H9 (cell line): ENCODE results near the gene RRBP1. TPM values are rescaled to one million over a fixed set of nuclear protein-coding genes. Genes with fewer than 3 reads are reported as not detected.

ENCODE experiments used
- DNase-seq: peaks from one replicate; pipeline ENCODE4 v3.0.0-alpha.2; 2017
- H2AFZ ChIP-seq: one replicate; pipeline ENCODE4 v1.6.1; 2013; ENCODE audit warnings: mild to moderate bottlenecking, low read length, control low read depth, moderate library complexity
- H2AK5ac ChIP-seq: 2 replicates; pipeline ENCODE4 v1.6.1; 2013; ENCODE audit warnings: low read length, control low read depth, mixed read lengths; ENCODE audit not compliant: insufficient read length
- H2BK120ac ChIP-seq: one replicate; pipeline ENCODE4 v1.6.1; 2013; ENCODE audit warnings: low read depth, mild to moderate bottlenecking, low read length, control low read depth, inconsistent platforms; ENCODE audit not compliant: poor library complexity, severe bottlenecking
- H2BK12ac ChIP-seq: 2 replicates; pipeline ENCODE4 v1.6.1; 2013; ENCODE audit warnings: low read length, control low read depth, mixed read lengths, low read depth; ENCODE audit not compliant: insufficient read length
- H2BK15ac ChIP-seq: 2 replicates; pipeline ENCODE4 v1.6.1; 2013; ENCODE audit warnings: low read depth, low read length, control low read depth
- H2BK20ac ChIP-seq: one replicate; pipeline ENCODE4 v1.6.1; 2013; ENCODE audit warnings: low read depth, mild to moderate bottlenecking, low read length, control low read depth, inconsistent platforms; ENCODE audit not compliant: poor library complexity, severe bottlenecking
- H2BK5ac ChIP-seq: 2 replicates; pipeline ENCODE4 v1.6.1; 2013; ENCODE audit warnings: low read length, control low read depth, mixed read lengths; ENCODE audit not compliant: insufficient read length
- H3K14ac ChIP-seq: 2 replicates; pipeline ENCODE4 v1.6.1; 2013; ENCODE audit warnings: low read length, control low read depth; ENCODE audit not compliant: insufficient read depth
- H3K18ac ChIP-seq: 2 replicates; pipeline ENCODE4 v1.6.1; 2013; ENCODE audit warnings: low read depth, mild to moderate bottlenecking, mixed read lengths, low read length, control low read depth; ENCODE audit not compliant: insufficient read length
- H3K23ac ChIP-seq: 2 replicates; pipeline ENCODE4 v1.6.1; 2013; ENCODE audit warnings: low read length, control low read depth, mixed read lengths, low read depth; ENCODE audit not compliant: insufficient read length
- H3K23me2 ChIP-seq: 2 replicates; pipeline ENCODE4 v1.6.1; 2013; ENCODE audit warnings: low read depth, mild to moderate bottlenecking, mixed read lengths, low read length, control low read depth; ENCODE audit not compliant: insufficient read length, poor library complexity, severe bottlenecking
- H3K27ac ChIP-seq: 2 replicates; pipeline ENCODE4 v1.5.1; 2013; ENCODE audit warnings: low read length, control low read depth, mixed read lengths, low read depth; ENCODE audit not compliant: insufficient read length
- H3K27me3 ChIP-seq: 2 replicates; pipeline ENCODE4 v1.6.1; 2013; ENCODE audit warnings: low read length, control low read depth, inconsistent platforms; ENCODE audit not compliant: insufficient read depth
- H3K4ac ChIP-seq: 2 replicates; pipeline ENCODE4 v1.6.1; 2013; ENCODE audit warnings: low read depth, mild to moderate bottlenecking, control low read depth, inconsistent platforms, low read length, moderate library complexity
- H3K4me1 ChIP-seq: 2 replicates; pipeline ENCODE4 v1.6.1; 2013; ENCODE audit warnings: low read length, control low read depth, inconsistent platforms; ENCODE audit not compliant: insufficient read depth
- H3K4me2 ChIP-seq: 2 replicates; pipeline ENCODE4 v1.6.1; 2013; ENCODE audit warnings: low read length, control low read depth, mixed read lengths; ENCODE audit not compliant: insufficient read length, insufficient read depth
- H3K56ac ChIP-seq: 2 replicates; pipeline ENCODE4 v1.6.1; 2013; ENCODE audit warnings: low read depth, mild to moderate bottlenecking, mixed read lengths, low read length, control low read depth; ENCODE audit not compliant: insufficient read length
- H3K79me1 ChIP-seq: 2 replicates; pipeline ENCODE4 v1.6.1; 2013; ENCODE audit warnings: low read depth, mild to moderate bottlenecking, moderate library complexity, low read length, control low read depth, inconsistent platforms; ENCODE audit not compliant: insufficient read depth, poor library complexity, severe bottlenecking
- H3K79me2 ChIP-seq: 2 replicates; pipeline ENCODE4 v1.6.1; 2013; ENCODE audit warnings: low read length, control low read depth, inconsistent platforms; ENCODE audit not compliant: insufficient read depth
- H3K9ac ChIP-seq: 2 replicates; pipeline ENCODE4 v1.6.1; 2013; ENCODE audit warnings: low read length, control low read depth, mixed read lengths; ENCODE audit not compliant: insufficient read length; ENCODE audit errors: extremely low read depth
- H3K9me3 ChIP-seq: one replicate; pipeline ENCODE4 v1.6.1; 2013; ENCODE audit warnings: low read depth, low read length, inconsistent platforms; ENCODE audit not compliant: control insufficient read depth
- H3T11ph ChIP-seq: one replicate; pipeline ENCODE4 v1.6.1; 2013; ENCODE audit warnings: mild to moderate bottlenecking, low read length, control low read depth, inconsistent platforms
- H4K20me1 ChIP-seq: one replicate; pipeline ENCODE4 v1.6.1; 2013; ENCODE audit not compliant: control insufficient read depth, insufficient read length, insufficient read depth
- H4K5ac ChIP-seq: 2 replicates; pipeline ENCODE4 v1.6.1; 2013; ENCODE audit warnings: low read depth, mild to moderate bottlenecking, mixed read lengths, low read length, control low read depth; ENCODE audit not compliant: insufficient read length
- H4K8ac ChIP-seq: replicated peaks from 2 replicates; pipeline ENCODE4 v1.6.1; 2013; ENCODE audit warnings: low read length, control low read depth, mixed read lengths, low read depth; ENCODE audit not compliant: insufficient read length
- H4K91ac ChIP-seq: 2 replicates; pipeline ENCODE4 v1.6.1; 2013; ENCODE audit warnings: low read depth, mild to moderate bottlenecking, moderate library complexity, mixed read lengths, low read length, control low read depth; ENCODE audit not compliant: insufficient read length
- H3K27ac Mint-ChIP-seq, 3 experiments: 2 replicates in 2 of 3; 3 replicates in 1 of 3; pipeline ENCODE4 v1.8.0; 2020 to 2021; ENCODE audit warnings: mixed read lengths in 3 of 3, mild to moderate bottlenecking in 1 of 3, moderate library complexity in 1 of 3
- H3K27me3 Mint-ChIP-seq: 2 replicates; pipeline ENCODE4 v1.8.0; 2021; ENCODE audit warnings: low read depth, mild to moderate bottlenecking, moderate library complexity, mixed read lengths
- H3K36me3 Mint-ChIP-seq, 3 experiments: 2 replicates in 2 of 3; 3 replicates in 1 of 3; pipeline ENCODE4 v1.8.0; 2020 to 2021; ENCODE audit warnings: low read depth in 3 of 3, mixed read lengths in 3 of 3; ENCODE audit not compliant: insufficient read depth in 1 of 3
- H3K4me1 Mint-ChIP-seq, 2 experiments: 2 replicates each; pipeline ENCODE4 v1.8.0; 2020; ENCODE audit warnings: mixed read lengths in 2 of 2
- H3K4me3 Mint-ChIP-seq, 2 experiments: 2 replicates in 1 of 2; 3 replicates in 1 of 2; pipeline ENCODE4 v1.8.0; 2020 to 2021; ENCODE audit warnings: mild to moderate bottlenecking in 2 of 2, mixed read lengths in 2 of 2, moderate library complexity in 1 of 2
- H3K9me3 Mint-ChIP-seq, 2 experiments: 2 replicates in 1 of 2; 3 replicates in 1 of 2; pipeline ENCODE4 v1.8.0; 2020; ENCODE audit warnings: mild to moderate bottlenecking in 2 of 2, mixed read lengths in 2 of 2, moderate library complexity in 1 of 2
- WGBS: extraction: QIAGEN DNeasy Blood & Tissue Kit; methylation state at CpG from one replicate; pipeline ENCODE4 v1.1.7; 2013; ENCODE audit warnings: missing lambda C conversion rate, low lambda C conversion rate, mixed read lengths; ENCODE audit not compliant: insufficient read length; ENCODE audit errors: extremely low coverage; 5-methylcytosine and 5-hydroxymethylcytosine counted together
- total RNA-seq: library from RNA; stranded (reverse); gene quantifications from 2 replicates; pipeline ENCODE4 v1.2.1, GENCODE V29; 2021
- TF ChIP-seq, protein P1 (sequence below): fragments of 200-600 bp; sonication (generic); conservative IDR thresholded peaks from 3 replicates; pipeline ENCODE4 v1.8.0; 2021; ENCODE audit warnings: antibody characterized with exemption, mild to moderate bottlenecking

The RRBP1 gene
- total RNA-seq, 1 experiment from 2014 or later: 97.8 TPM

DNA sequence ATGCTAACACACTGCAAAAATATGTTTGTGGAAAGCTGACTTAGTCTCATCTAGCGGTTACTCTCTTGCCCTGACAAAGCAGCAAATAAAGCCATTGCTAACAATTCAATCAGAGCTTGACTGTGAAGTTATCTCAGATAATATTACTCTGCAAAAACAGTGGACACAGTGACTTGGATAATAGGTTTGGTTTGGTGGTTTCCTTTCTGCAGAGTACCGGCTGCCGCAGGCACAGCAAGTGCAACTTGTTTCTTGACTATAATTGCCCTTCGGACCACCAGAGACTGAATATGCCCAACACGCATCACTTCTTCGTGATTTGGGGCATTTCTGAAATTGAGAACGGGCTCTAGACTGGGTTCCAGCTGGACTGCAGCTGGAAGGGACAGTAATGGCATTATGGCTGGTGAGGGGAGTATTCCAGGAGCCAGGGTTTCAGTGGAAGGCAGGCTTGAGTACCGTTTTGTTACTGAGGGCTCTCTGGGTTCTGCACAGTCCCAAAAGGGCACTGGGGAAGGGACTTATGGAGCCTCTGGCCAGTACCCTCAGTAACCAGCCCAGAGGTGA lies 72.1 kb downstream of the RRBP1 start:
- H3K56ac ChIP-seq: no peak overlapping the region
- H2BK15ac ChIP-seq: no peak overlapping the region
- no peak overlapping the region for H3T11ph ChIP-seq
- H2BK5ac ChIP-seq: no peak overlapping the region
- H3K14ac ChIP-seq: no peak overlapping the region
- no peak overlapping the region for H3K4me3 Mint-ChIP-seq
- WGBS: no CpG with 5 or more reads among the region's 8 CpGs
- no peaks in the 10 kb centered on the region for H3K9me3 Mint-ChIP-seq
- no peaks in the 10 kb centered on the region; the same call in 1 of the 2 replicates for H3K27me3 Mint-ChIP-seq
- H2AFZ ChIP-seq: no peak overlapping the region
- H2BK120ac ChIP-seq: no peak overlapping the region
- H3K79me1 ChIP-seq: no peaks in the 10 kb centered on the region
- H3K27me3 ChIP-seq: no peaks in the 10 kb centered on the region
- H3K4me1 ChIP-seq: no peaks in the 10 kb centered on the region; the same call in 1 of the 2 replicates
- H4K8ac ChIP-seq: no peak overlapping the region
- no peak overlapping the region for H3K23ac ChIP-seq
- no peak overlapping the region for H3K9ac ChIP-seq
- H3K18ac ChIP-seq: no peak overlapping the region
- no peak overlapping the region for H2AK5ac ChIP-seq
- peaks cover 9 to 12% of the 10 kb centered on the region in 2 experiments for H3K4me1 Mint-ChIP-seq
- no peak overlapping the region for H3K27ac ChIP-seq
- H3K27ac Mint-ChIP-seq: peak overlapping the region in 2 of 3 experiments; percentile 34 to 87; a peak in 4 of 7 replicates
- no peaks in the 10 kb centered on the region for H3K79me2 ChIP-seq
- H3K23me2 ChIP-seq: no peaks in the 10 kb centered on the region
- no peak overlapping the region for H4K5ac ChIP-seq
- no peak overlapping the region for H4K91ac ChIP-seq
- H3K36me3 Mint-ChIP-seq: peaks cover 2 to 16% (median 6%) of the 10 kb centered on the region in 3 experiments; a peak in 6 of 7 replicates
- no peak overlapping the region for H3K4me2 ChIP-seq
- H4K20me1 ChIP-seq: no peaks in the 10 kb centered on the region
- H3K9me3 ChIP-seq: no peaks in the 10 kb centered on the region
- H2BK12ac ChIP-seq: no peak overlapping the region
- TF ChIP-seq, protein P1, sequence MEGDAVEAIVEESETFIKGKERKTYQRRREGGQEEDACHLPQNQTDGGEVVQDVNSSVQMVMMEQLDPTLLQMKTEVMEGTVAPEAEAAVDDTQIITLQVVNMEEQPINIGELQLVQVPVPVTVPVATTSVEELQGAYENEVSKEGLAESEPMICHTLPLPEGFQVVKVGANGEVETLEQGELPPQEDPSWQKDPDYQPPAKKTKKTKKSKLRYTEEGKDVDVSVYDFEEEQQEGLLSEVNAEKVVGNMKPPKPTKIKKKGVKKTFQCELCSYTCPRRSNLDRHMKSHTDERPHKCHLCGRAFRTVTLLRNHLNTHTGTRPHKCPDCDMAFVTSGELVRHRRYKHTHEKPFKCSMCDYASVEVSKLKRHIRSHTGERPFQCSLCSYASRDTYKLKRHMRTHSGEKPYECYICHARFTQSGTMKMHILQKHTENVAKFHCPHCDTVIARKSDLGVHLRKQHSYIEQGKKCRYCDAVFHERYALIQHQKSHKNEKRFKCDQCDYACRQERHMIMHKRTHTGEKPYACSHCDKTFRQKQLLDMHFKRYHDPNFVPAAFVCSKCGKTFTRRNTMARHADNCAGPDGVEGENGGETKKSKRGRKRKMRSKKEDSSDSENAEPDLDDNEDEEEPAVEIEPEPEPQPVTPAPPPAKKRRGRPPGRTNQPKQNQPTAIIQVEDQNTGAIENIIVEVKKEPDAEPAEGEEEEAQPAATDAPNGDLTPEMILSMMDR: no peak
- DNase-seq: no peak
- no peak overlapping the region for H3K4ac ChIP-seq
- H2BK20ac ChIP-seq: no peak overlapping the region
